H9 (cell line): ENCODE data around the gene ITGA11. TPM values are rescaled to one million over a fixed set of nuclear protein-coding genes. Genes with fewer than 3 reads are reported as not detected.

Source experiments
- DNase-seq: peaks from one replicate; pipeline ENCODE4 v3.0.0-alpha.2; 2017
- H2AFZ ChIP-seq: one replicate; pipeline ENCODE4 v1.6.1; 2013; ENCODE audit warnings: mild to moderate bottlenecking, low read length, control low read depth, moderate library complexity
- H2AK5ac ChIP-seq: 2 replicates; pipeline ENCODE4 v1.6.1; 2013; ENCODE audit warnings: low read length, control low read depth, mixed read lengths; ENCODE audit not compliant: insufficient read length
- H2BK120ac ChIP-seq: one replicate; pipeline ENCODE4 v1.6.1; 2013; ENCODE audit warnings: low read depth, mild to moderate bottlenecking, low read length, control low read depth, inconsistent platforms; ENCODE audit not compliant: poor library complexity, severe bottlenecking
- H2BK12ac ChIP-seq: 2 replicates; pipeline ENCODE4 v1.6.1; 2013; ENCODE audit warnings: low read length, control low read depth, mixed read lengths, low read depth; ENCODE audit not compliant: insufficient read length
- H2BK15ac ChIP-seq: 2 replicates; pipeline ENCODE4 v1.6.1; 2013; ENCODE audit warnings: low read depth, low read length, control low read depth
- H2BK20ac ChIP-seq: one replicate; pipeline ENCODE4 v1.6.1; 2013; ENCODE audit warnings: low read depth, mild to moderate bottlenecking, low read length, control low read depth, inconsistent platforms; ENCODE audit not compliant: poor library complexity, severe bottlenecking
- H2BK5ac ChIP-seq: 2 replicates; pipeline ENCODE4 v1.6.1; 2013; ENCODE audit warnings: low read length, control low read depth, mixed read lengths; ENCODE audit not compliant: insufficient read length
- H3K14ac ChIP-seq: 2 replicates; pipeline ENCODE4 v1.6.1; 2013; ENCODE audit warnings: low read length, control low read depth; ENCODE audit not compliant: insufficient read depth
- H3K18ac ChIP-seq: 2 replicates; pipeline ENCODE4 v1.6.1; 2013; ENCODE audit warnings: low read depth, mild to moderate bottlenecking, mixed read lengths, low read length, control low read depth; ENCODE audit not compliant: insufficient read length
- H3K23ac ChIP-seq: 2 replicates; pipeline ENCODE4 v1.6.1; 2013; ENCODE audit warnings: low read length, control low read depth, mixed read lengths, low read depth; ENCODE audit not compliant: insufficient read length
- H3K23me2 ChIP-seq: 2 replicates; pipeline ENCODE4 v1.6.1; 2013; ENCODE audit warnings: low read depth, mild to moderate bottlenecking, mixed read lengths, low read length, control low read depth; ENCODE audit not compliant: insufficient read length, poor library complexity, severe bottlenecking
- H3K27ac ChIP-seq: 2 replicates; pipeline ENCODE4 v1.5.1; 2013; ENCODE audit warnings: low read length, control low read depth, mixed read lengths, low read depth; ENCODE audit not compliant: insufficient read length
- H3K27me3 ChIP-seq: 2 replicates; pipeline ENCODE4 v1.6.1; 2013; ENCODE audit warnings: low read length, control low read depth, inconsistent platforms; ENCODE audit not compliant: insufficient read depth
- H3K4ac ChIP-seq: 2 replicates; pipeline ENCODE4 v1.6.1; 2013; ENCODE audit warnings: low read depth, mild to moderate bottlenecking, control low read depth, inconsistent platforms, low read length, moderate library complexity
- H3K4me1 ChIP-seq: 2 replicates; pipeline ENCODE4 v1.6.1; 2013; ENCODE audit warnings: low read length, control low read depth, inconsistent platforms; ENCODE audit not compliant: insufficient read depth
- H3K4me2 ChIP-seq: 2 replicates; pipeline ENCODE4 v1.6.1; 2013; ENCODE audit warnings: low read length, control low read depth, mixed read lengths; ENCODE audit not compliant: insufficient read length, insufficient read depth
- H3K56ac ChIP-seq: 2 replicates; pipeline ENCODE4 v1.6.1; 2013; ENCODE audit warnings: low read depth, mild to moderate bottlenecking, mixed read lengths, low read length, control low read depth; ENCODE audit not compliant: insufficient read length
- H3K79me1 ChIP-seq: 2 replicates; pipeline ENCODE4 v1.6.1; 2013; ENCODE audit warnings: low read depth, mild to moderate bottlenecking, moderate library complexity, low read length, control low read depth, inconsistent platforms; ENCODE audit not compliant: insufficient read depth, poor library complexity, severe bottlenecking
- H3K79me2 ChIP-seq: 2 replicates; pipeline ENCODE4 v1.6.1; 2013; ENCODE audit warnings: low read length, control low read depth, inconsistent platforms; ENCODE audit not compliant: insufficient read depth
- H3K9ac ChIP-seq: 2 replicates; pipeline ENCODE4 v1.6.1; 2013; ENCODE audit warnings: low read length, control low read depth, mixed read lengths; ENCODE audit not compliant: insufficient read length; ENCODE audit errors: extremely low read depth
- H3K9me3 ChIP-seq: one replicate; pipeline ENCODE4 v1.6.1; 2013; ENCODE audit warnings: low read depth, low read length, inconsistent platforms; ENCODE audit not compliant: control insufficient read depth
- H3T11ph ChIP-seq: one replicate; pipeline ENCODE4 v1.6.1; 2013; ENCODE audit warnings: mild to moderate bottlenecking, low read length, control low read depth, inconsistent platforms
- H4K20me1 ChIP-seq: one replicate; pipeline ENCODE4 v1.6.1; 2013; ENCODE audit not compliant: control insufficient read depth, insufficient read length, insufficient read depth
- H4K5ac ChIP-seq: 2 replicates; pipeline ENCODE4 v1.6.1; 2013; ENCODE audit warnings: low read depth, mild to moderate bottlenecking, mixed read lengths, low read length, control low read depth; ENCODE audit not compliant: insufficient read length
- H4K8ac ChIP-seq: replicated peaks from 2 replicates; pipeline ENCODE4 v1.6.1; 2013; ENCODE audit warnings: low read length, control low read depth, mixed read lengths, low read depth; ENCODE audit not compliant: insufficient read length
- H4K91ac ChIP-seq: 2 replicates; pipeline ENCODE4 v1.6.1; 2013; ENCODE audit warnings: low read depth, mild to moderate bottlenecking, moderate library complexity, mixed read lengths, low read length, control low read depth; ENCODE audit not compliant: insufficient read length
- H3K27ac Mint-ChIP-seq, 3 experiments: 2 replicates in 2 of 3; 3 replicates in 1 of 3; pipeline ENCODE4 v1.8.0; 2020 to 2021; ENCODE audit warnings: mixed read lengths in 3 of 3, mild to moderate bottlenecking in 1 of 3, moderate library complexity in 1 of 3
- H3K27me3 Mint-ChIP-seq: 2 replicates; pipeline ENCODE4 v1.8.0; 2021; ENCODE audit warnings: low read depth, mild to moderate bottlenecking, moderate library complexity, mixed read lengths
- H3K36me3 Mint-ChIP-seq, 3 experiments: 2 replicates in 2 of 3; 3 replicates in 1 of 3; pipeline ENCODE4 v1.8.0; 2020 to 2021; ENCODE audit warnings: low read depth in 3 of 3, mixed read lengths in 3 of 3; ENCODE audit not compliant: insufficient read depth in 1 of 3
- H3K4me1 Mint-ChIP-seq, 2 experiments: 2 replicates each; pipeline ENCODE4 v1.8.0; 2020; ENCODE audit warnings: mixed read lengths in 2 of 2
- H3K4me3 Mint-ChIP-seq, 2 experiments: 2 replicates in 1 of 2; 3 replicates in 1 of 2; pipeline ENCODE4 v1.8.0; 2020 to 2021; ENCODE audit warnings: mild to moderate bottlenecking in 2 of 2, mixed read lengths in 2 of 2, moderate library complexity in 1 of 2
- H3K9me3 Mint-ChIP-seq, 2 experiments: 2 replicates in 1 of 2; 3 replicates in 1 of 2; pipeline ENCODE4 v1.8.0; 2020; ENCODE audit warnings: mild to moderate bottlenecking in 2 of 2, mixed read lengths in 2 of 2, moderate library complexity in 1 of 2
- CTCF ChIP-seq: fragments of 200-600 bp; sonication (generic); conservative IDR thresholded peaks from 3 replicates; pipeline ENCODE4 v1.8.0; 2021; ENCODE audit warnings: antibody characterized with exemption, mild to moderate bottlenecking
- WGBS: extraction: QIAGEN DNeasy Blood & Tissue Kit; methylation state at CpG from one replicate; pipeline ENCODE4 v1.1.7; 2013; ENCODE audit warnings: missing lambda C conversion rate, low lambda C conversion rate, mixed read lengths; ENCODE audit not compliant: insufficient read length; ENCODE audit errors: extremely low coverage; 5-methylcytosine and 5-hydroxymethylcytosine counted together
- total RNA-seq: library from RNA; stranded (reverse); gene quantifications from 2 replicates; pipeline ENCODE4 v1.2.1, GENCODE V29; 2021

ITGA11 gene
- total RNA-seq, 1 experiment from 2014 or later = 0.07 TPM

GRCh38 chr15:68400066-68400456 lies 31.9 kb downstream of the ITGA11 start:
- H3K9ac ChIP-seq = no peak overlapping the region
- H3K23me2 ChIP-seq = no peaks in the 10 kb centered on the region
- H3K36me3 Mint-ChIP-seq = no peaks in the 10 kb centered on the region
- no peak overlapping the region for H3K4ac ChIP-seq
- H3K27me3 Mint-ChIP-seq = peaks cover 4% of the 10 kb centered on the region; the same call in 1 of the 2 replicates
- H3K14ac ChIP-seq = no peak overlapping the region
- no peak overlapping the region for H4K91ac ChIP-seq
- peaks cover 0 to 3% of the 10 kb centered on the region in 2 experiments; a peak in 2 of 5 replicates for H3K9me3 Mint-ChIP-seq
- no peaks in the 10 kb centered on the region for H3K79me2 ChIP-seq
- no peak overlapping the region for H3K4me2 ChIP-seq
- H3K9me3 ChIP-seq = no peaks in the 10 kb centered on the region
- WGBS = no CpG with 5 or more reads among the region's 1 CpG
- no peak overlapping the region for H3K56ac ChIP-seq
- no peak overlapping the region for H3K27ac Mint-ChIP-seq
- no peak overlapping the region for H3K4me3 Mint-ChIP-seq
- H2BK120ac ChIP-seq = no peak overlapping the region
- no peak overlapping the region for H3K23ac ChIP-seq
- H4K20me1 ChIP-seq = no peaks in the 10 kb centered on the region
- no peak for DNase-seq
- H3K27me3 ChIP-seq = no peaks in the 10 kb centered on the region
- no peaks in the 10 kb centered on the region for H3K4me1 Mint-ChIP-seq
- H2BK15ac ChIP-seq = no peak overlapping the region
- no peak overlapping the region for H4K5ac ChIP-seq
- no peaks in the 10 kb centered on the region for H3K79me1 ChIP-seq
- no peak overlapping the region for H2AK5ac ChIP-seq
- no peak overlapping the region for H3K27ac ChIP-seq
- H2BK12ac ChIP-seq = no peak overlapping the region
- H3K4me1 ChIP-seq = no peaks in the 10 kb centered on the region
- H2BK5ac ChIP-seq = no peak overlapping the region
- TF ChIP-seq CTCF = no peak
- H3T11ph ChIP-seq = no peak overlapping the region
- H3K18ac ChIP-seq = no peak overlapping the region
- no peak overlapping the region for H4K8ac ChIP-seq
- no peak overlapping the region for H2BK20ac ChIP-seq
- H2AFZ ChIP-seq = no peak overlapping the region
